IPS-11a (cell line): ENCODE results near the gene CTDSP2.
"Not testable (repeated sequence)": the region's sequence is repeated elsewhere in the genome, so short reads cannot be mapped to it uniquely, and the experiment has no call there.

Source experiments
- H3K4me3 ChIP-seq: one replicate; pipeline ENCODE4 v1.5.1; 2013; ENCODE audit warnings: low read depth, low read length, control low read depth

Gene CTDSP2

GRCh38 chr12:57836442-57837375, 9.8 kb downstream of the CTDSP2 start:
- H3K4me3 ChIP-seq, result no peak overlapping the region

DNA sequence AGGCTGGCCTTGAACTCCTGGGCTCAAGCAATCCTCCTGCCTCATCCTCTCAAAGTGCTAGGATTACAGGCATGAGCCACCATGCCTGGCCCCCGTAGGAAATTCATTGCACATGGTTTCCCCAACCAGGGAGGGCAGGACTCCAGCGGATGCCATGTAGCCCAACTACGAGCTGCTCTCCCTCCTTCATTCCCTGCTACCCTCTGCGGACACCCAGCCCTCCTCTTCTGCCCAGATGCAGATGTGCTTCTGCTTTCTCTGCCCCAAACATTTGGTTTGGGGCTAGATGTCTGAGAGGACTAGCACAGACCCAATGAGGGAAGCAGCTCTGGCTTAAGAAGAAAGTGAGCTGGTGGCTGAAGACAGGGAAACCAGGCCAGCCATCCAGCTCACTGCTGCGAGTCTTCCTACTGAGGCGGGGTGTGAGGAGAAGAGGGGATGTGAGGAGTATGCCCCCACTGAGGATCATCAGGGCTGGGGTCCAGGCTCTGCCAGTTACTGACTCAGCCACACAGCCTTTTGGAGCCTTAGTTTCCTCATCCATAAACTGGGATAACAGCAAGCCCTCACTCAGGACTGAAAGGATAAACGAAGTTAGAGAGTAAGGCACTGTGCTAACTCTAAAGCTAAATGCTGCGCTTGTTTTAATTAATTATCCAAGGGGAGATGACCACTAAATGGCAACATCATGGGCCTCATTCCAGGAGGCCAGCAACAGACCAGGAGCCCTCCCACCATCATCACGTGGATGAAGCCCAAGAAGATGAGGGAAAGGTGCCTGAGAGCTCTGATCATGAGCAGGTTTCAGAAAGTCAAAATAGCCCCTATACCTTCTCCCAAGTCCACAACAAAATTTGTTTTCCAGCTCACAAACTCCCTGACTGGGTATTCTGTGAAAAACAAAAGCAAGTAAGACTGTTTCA, 10.9 kb downstream of the CTDSP2 start:
- no peak overlapping the region for H3K4me3 ChIP-seq

DNA sequence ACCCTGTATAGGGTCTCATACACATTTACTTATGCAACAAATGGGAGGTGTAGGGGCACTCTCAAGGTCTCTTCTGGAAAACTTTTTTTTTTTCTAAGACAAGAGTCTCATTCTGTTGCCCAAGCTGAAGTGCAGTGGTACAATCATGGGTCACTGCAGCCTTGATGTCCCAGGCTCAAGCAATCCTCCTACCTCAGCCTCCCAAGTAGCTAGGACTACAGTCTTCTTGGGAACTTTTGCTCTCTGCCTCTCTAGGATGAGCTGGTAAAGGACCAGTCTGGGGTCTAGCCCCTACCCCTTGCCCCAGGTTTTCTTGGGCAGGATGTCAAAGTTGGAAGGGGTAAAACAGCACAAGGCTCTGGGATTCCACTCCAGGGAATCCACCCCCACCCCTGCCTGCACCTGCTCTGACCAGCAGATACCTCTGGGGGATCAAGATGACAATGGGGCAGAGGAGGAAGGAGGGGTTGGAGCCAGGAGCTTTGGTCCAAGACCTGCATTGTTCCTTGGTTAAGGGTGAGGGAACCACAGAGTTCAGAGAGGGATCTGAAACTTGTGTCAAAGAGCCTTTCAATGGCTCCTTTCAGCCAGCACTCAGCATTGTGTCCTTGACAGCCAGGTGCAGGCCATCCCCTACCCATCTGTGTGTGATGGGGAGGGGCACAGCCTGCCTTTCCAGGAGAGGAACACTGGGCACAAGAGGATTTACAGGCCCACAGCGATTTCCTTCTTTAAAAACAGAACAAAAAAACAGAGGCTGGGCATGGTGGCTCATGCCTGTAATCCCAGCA, 12.2 kb downstream of the CTDSP2 start:
- H3K4me3 ChIP-seq, result no peak overlapping the region

DNA sequence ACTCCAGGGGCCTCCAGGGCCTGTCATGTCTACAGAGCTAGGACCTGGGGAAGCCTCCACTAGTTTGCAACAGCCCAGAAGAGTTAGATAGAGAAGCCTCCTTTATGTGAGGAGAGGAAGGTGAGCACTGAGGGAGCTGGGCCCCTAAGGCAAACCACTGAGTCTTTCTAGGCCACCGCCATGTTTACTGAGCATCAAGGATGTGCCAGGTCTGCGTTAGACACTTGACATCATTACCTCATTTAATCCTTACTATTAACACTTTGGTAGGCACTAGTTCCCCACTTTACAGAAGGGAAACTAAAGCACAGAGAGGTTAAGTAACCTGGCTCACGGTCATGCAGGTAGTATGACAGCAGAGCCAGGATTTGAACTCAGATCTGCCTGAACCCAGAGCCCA, 12.9 kb downstream of the CTDSP2 start:
- H3K4me3 ChIP-seq, result no peak overlapping the region

DNA sequence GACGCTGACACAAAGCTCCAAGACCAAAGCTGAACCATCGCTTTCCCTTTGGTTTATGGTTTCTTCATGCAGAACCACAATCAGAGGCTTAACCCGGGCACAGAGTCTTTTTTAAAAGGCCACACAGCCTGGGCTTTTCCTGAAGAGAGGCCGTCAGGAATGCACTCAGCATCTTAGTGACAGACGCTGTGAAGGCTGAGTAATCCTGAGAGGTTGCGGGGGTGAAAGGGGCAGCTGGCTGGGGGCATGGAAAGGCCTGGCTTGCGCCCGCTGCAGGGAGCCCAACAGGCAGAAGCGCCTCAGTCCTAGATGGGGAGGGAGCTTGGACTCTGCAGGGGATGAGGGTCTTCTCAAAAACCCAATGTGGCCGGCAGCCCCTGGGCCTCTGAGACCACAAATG, 13.6 kb downstream of the CTDSP2 start:
- H3K4me3 ChIP-seq, result no peak overlapping the region

DNA sequence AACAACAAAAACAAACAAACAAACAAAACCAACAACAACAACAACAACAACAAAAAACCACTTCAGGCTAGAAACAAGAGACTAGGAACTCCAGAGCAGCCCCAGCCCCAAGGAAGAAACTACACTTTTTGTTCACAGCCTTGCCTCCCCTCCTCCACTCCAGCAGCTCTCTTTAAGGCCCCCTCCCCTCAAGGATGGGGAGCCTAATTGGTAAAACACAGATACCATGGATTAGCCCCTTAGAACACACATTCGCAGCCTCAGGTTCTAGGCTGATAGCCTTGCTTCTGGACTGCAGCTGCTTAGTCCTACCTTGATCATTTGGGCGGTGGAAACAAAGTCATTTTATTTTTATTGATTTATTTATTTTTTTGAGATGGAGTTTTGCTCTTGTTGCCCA, 16.1 kb downstream of the CTDSP2 start:
- H3K4me3 ChIP-seq, result no peak overlapping the region

- H3K4me3 ChIP-seq, result no peak overlapping the region
Measured at GRCh38 chr12:57829025-57829777, 17.3 kb downstream of the CTDSP2 start.

DNA sequence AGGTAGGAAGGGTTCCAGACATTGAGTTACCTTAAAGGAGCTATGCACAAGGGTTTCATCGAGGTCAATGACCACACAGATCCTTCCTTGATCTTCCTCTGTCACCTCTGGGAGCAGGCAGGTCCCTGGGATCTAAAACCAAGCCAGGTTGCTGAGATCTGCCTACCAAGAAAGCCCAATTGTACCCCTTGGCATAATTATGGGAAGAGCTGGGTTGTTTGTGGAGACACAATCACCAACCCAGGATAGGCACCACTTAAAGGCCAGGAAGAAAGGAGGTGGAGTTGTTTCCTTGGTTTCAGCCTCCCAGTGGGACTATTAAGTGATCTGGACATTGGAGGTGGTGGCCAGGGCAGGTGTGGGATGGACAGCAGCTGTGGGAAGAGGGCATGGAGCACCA, 19.6 kb downstream of the CTDSP2 start:
- H3K4me3 ChIP-seq, result no peak overlapping the region

- H3K4me3 ChIP-seq, result no peak overlapping the region
Measured at GRCh38 chr12:57826400-57826799, 20.1 kb downstream of the CTDSP2 start.

- H3K4me3 ChIP-seq, result no peak overlapping the region
Measured at GRCh38 chr12:57825451-57825850, 21.1 kb downstream of the CTDSP2 start.

- no peak overlapping the region for H3K4me3 ChIP-seq
Measured at GRCh38 chr12:57823908-57824640, 22.5 kb downstream of the CTDSP2 start.

DNA sequence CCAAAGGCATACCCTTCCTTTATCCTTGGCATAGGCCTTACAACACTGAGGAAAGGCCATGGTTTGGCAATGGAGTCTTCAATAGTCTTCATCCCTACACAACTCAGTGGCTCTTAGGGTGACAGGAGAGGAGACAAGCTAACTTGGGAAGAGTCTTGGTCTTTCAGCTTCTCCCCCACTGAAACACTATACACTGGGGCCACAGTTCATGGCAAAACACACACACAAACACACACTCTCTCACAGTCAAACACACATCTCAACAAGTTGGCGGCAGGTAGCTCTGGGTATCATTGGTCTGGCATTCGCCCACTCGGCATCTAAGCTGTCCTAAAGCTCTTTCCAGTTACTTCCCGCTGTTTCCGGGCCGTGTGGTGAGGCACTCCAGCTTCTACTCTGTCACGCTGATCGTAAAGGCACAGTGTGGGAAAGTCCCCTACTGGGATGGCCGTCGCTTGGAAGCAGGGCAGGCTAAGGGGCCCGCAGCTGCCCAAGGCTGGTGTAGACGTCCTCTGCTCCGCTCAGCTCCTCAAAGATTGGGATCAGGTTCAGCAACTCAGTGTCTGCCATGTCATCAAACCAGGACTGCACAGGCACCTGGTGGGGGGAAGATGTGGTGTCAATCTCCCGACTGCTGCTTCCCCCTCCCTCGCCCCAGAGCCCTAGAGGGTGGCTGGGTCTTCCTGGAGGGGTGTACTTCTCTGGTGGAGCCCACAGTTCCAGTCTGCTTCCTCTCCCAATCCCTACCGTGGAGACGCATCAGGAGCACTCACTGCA, 23.2 kb downstream of the CTDSP2 start:
- no peak overlapping the region for H3K4me3 ChIP-seq

DNA sequence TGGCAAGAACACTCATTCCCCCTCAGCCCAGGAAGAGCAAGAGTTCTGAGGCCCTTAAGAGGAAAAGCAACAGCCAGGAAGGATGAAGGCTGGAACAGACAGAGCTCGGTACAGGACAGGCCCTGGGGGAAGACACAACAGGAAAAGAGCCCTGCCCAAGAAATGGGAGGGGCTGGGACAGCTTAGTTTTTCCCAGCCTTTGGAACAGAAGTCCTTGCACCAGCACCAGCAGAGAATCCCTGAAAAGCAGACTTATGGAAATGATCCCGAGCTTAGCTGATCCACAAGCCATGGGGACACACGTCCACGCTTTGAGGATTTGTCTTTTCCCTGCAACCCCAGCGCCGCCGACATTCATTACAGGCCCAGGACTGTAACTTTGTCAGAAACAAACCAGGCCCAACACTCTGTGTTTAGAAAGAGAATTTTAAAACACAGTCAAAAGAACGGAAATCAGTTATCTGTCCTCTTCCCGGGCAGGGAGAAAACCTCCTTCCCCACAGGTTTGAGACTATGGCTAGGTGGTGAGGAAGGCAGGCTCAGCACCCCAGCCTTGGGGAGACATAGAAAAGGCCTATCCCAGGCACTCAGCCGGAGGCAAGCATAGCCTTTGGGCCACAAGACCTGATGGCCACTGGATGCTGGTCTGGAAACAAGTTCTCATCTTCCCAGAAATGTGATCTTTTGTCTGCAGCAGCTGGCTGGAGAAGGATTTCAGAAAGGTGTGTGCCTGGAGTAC, 24.0 kb downstream of the CTDSP2 start:
- H3K4me3 ChIP-seq, result no peak overlapping the region

DNA sequence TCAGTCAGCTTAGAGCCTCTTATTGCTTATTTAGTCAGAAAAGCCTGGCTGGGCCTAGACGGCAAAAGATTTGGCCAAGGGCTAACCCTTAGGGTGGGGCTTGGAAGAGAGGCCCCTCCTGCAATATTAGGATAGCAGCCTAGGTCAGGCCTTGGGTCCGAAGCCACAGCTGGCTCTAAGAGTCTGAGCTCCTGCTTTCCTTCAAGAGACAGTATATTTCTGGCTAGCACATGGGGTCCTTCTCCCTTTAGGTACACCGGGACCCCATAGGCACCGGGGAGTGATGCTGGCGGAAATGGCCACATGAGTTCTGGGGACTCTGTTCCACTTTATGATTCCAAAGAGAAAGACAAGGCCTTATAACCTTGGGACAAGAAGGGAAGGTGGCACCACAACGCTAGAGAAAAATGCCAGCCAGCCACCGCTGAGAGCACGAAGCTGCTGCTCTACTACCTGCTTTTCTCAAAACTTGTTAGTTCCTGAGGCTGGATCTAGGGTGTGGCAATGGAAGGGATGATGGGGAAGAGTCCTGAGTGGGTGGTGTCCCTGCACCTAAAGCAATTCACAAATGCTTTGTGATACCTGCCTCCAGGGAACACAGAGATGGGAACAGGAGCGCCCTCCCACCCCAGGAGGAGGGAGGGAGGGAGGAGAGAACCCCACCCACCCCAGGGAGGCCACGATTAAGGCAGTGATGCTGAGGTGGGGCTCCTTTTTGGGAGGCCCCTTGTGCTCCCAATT, 24.9 kb downstream of the CTDSP2 start:
- H3K4me3 ChIP-seq, result no peak overlapping the region

GRCh38 chr12:57821015-57821414, 25.5 kb downstream of the CTDSP2 start:
- not testable (repeated sequence) for H3K4me3 ChIP-seq

GRCh38 chr12:57820119-57820518, 26.4 kb downstream of the CTDSP2 start:
- H3K4me3 ChIP-seq, result not testable (repeated sequence)

DNA sequence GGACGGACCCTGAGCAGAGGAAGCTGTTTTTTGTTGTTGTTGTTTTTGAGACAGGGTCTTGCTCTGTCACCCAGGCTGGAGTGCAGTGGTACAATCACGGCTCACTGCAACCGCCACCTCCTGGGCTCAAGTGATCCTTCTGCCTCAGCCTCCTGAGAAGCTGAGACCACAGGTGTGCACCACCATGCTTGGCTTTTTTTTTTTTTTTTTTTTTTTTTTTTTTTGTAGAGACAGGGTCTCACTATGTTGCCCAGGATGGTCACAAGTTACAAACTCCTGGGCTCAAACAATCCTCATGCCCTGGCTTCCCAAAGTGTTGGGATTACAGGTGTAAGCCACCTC, 28.6 kb downstream of the CTDSP2 start:
- H3K4me3 ChIP-seq, result not testable (repeated sequence)
